Gastroesophageal sphincter (tissue), 3 donors: ENCODE results near the gene KIF20A.

ENCODE experiments used
- CTCF ChIP-seq, 4 experiments: fragments of 200-600 bp in 2 of 4; fragments of 450-650 bp in 2 of 4; sonication (generic) in 1 of 4; IDR thresholded peaks; one replicate each; pipeline ENCODE4 v1.5.1; 2017 to 2019; ENCODE audit warnings: antibody characterized with exemption in 4 of 4, mild to moderate bottlenecking in 2 of 4, moderate library complexity in 2 of 4
- EP300 ChIP-seq: sonication (generic); formaldehyde crosslinking; IDR thresholded peaks from one replicate; pipeline ENCODE4 v1.6.1; 2017; ENCODE audit warnings: antibody characterized with exemption, mild to moderate bottlenecking
- POLR2AphosphoS5 ChIP-seq: sonication (generic); formaldehyde crosslinking; IDR thresholded peaks from one replicate; pipeline ENCODE4 v1.6.1; 2017; ENCODE audit warnings: antibody characterized with exemption

DNA sequence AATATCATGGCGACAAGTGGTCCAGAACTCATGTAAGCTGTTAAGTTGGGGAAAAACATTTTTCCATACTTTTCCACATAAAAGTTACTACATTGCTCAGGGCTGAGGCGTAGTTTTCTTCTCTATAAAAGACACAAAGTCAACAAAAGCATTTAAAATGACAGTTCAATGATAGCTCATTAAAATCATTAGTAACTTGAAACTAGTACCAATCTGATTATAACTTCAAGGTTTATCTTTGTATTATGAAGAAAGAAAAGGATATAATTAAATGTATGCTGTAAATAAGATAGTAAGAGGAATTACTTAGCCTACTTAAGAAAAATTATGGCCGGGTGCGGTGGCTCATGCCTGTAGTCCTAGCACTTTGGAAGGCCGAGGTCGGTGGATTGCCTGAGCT lies 49.6 kb upstream of the KIF20A start:
- TF ChIP-seq EP300, result no peak
- TF ChIP-seq CTCF (IDR thresholded peaks at IDR 0.05), result no peak
- no peak for TF ChIP-seq POLR2AphosphoS5
